Measurements from ENCODE around the gene CLEC4E.
"Not testable (repeated sequence)": the region's sequence is repeated elsewhere in the genome, so short reads cannot be mapped to it uniquely, and the experiment has no call there.

Gene CLEC4E

DNA sequence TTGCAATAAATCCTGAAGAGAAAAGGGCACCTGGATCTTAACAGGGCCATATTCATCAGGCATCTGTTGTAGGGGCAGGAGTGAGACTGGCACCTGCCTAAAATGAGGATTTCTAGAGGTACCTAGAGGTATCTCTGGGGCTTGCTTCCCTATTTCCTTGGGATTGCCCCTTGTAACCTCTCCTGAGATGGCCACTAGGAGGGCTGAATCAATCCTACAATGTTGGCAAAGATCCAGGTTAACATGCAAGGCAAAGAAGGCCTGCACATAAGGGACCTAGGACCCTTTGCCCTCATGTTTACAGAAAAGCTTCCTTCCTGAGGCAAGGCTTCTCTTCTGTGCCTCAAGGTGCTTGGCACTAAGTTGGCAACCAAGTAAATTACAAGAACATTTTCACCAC, 25.8 kb upstream of the CLEC4E start:
- H3F3A ChIP-seq (ENCODE audit: insufficient read depth, low read length) = no peaks in the 10 kb centered on the region
- no peak overlapping the region for H3K27ac ChIP-seq (ENCODE audit: low read length)
- H3K4me2 ChIP-seq (ENCODE audit: low read depth, low read length) = no peak overlapping the region
- no peaks in the 10 kb centered on the region for H3K4me1 ChIP-seq (ENCODE audit: low read length)
- no peaks in the 10 kb centered on the region for H3K9me2 ChIP-seq (replicated peaks; ENCODE audit: insufficient read depth, low read length)
- H2AFZ ChIP-seq (ENCODE audit: low read length) = no peak overlapping the region
- no peak overlapping the region for H3K9ac ChIP-seq (ENCODE audit: low read length)
- TF ChIP-seq EZH2 (optimal IDR thresholded peaks at IDR 0.05; ENCODE audit: low read depth, low read length) (no peak), EZH2phosphoT487 (IDR thresholded peaks at IDR 0.05; ENCODE audit: low read length) (no peak)
- TF ChIP-seq, protein P1, sequence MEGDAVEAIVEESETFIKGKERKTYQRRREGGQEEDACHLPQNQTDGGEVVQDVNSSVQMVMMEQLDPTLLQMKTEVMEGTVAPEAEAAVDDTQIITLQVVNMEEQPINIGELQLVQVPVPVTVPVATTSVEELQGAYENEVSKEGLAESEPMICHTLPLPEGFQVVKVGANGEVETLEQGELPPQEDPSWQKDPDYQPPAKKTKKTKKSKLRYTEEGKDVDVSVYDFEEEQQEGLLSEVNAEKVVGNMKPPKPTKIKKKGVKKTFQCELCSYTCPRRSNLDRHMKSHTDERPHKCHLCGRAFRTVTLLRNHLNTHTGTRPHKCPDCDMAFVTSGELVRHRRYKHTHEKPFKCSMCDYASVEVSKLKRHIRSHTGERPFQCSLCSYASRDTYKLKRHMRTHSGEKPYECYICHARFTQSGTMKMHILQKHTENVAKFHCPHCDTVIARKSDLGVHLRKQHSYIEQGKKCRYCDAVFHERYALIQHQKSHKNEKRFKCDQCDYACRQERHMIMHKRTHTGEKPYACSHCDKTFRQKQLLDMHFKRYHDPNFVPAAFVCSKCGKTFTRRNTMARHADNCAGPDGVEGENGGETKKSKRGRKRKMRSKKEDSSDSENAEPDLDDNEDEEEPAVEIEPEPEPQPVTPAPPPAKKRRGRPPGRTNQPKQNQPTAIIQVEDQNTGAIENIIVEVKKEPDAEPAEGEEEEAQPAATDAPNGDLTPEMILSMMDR (IDR thresholded peaks at IDR 0.05; ENCODE audit: low read length) = no peak
- no peaks in the 10 kb centered on the region for H3K27me3 ChIP-seq (replicated peaks; ENCODE audit: insufficient read depth, low read length)
- H3K9me3 ChIP-seq (replicated peaks; ENCODE audit: insufficient read depth, low read length) = no peaks in the 10 kb centered on the region
- no peak overlapping the region for H3K4me3 ChIP-seq (ENCODE audit: low read length)
- no peak for DNase-seq
- H4K20me1 ChIP-seq (ENCODE audit: insufficient read depth, low read length) = no peaks in the 10 kb centered on the region
- H3K79me2 ChIP-seq (ENCODE audit: low read length) = no peaks in the 10 kb centered on the region
- no peaks in the 10 kb centered on the region for H3K36me3 ChIP-seq (replicated peaks; ENCODE audit: insufficient read depth, low read length)

DNA sequence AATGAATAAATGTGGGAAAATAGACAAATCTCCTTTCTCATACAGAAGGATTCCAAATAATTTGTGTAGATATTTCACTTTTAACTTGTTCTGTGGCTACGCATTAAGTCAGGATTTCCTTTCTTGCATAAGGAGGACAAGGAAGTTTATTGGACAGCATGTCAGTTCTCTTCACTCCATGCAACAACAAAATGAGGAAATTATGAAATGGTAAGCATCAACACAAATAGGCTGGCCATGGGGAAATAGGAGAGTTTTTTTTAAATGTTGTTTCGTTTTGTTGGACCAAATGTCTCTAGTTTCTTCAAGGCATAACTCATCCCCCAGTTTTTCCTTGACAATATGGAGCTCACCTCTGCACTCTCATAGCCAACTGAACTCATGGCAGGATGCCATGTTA, 25.3 kb upstream of the CLEC4E start:
- not testable (repeated sequence) for H3F3A ChIP-seq (ENCODE audit: insufficient read depth, low read length); H3K36me3 ChIP-seq (replicated peaks; ENCODE audit: insufficient read depth, low read length); H3K4me3 ChIP-seq (ENCODE audit: low read length); H3K4me2 ChIP-seq (ENCODE audit: low read depth, low read length); H3K4me1 ChIP-seq (ENCODE audit: low read length); DNase-seq; H3K9me2 ChIP-seq (replicated peaks; ENCODE audit: insufficient read depth, low read length); H3K9ac ChIP-seq (ENCODE audit: low read length); H3K9me3 ChIP-seq (replicated peaks; ENCODE audit: insufficient read depth, low read length); H3K27ac ChIP-seq (ENCODE audit: low read length); H3K27me3 ChIP-seq (replicated peaks; ENCODE audit: insufficient read depth, low read length); H4K20me1 ChIP-seq (ENCODE audit: insufficient read depth, low read length); H3K79me2 ChIP-seq (ENCODE audit: low read length); H2AFZ ChIP-seq (ENCODE audit: low read length)

DNA sequence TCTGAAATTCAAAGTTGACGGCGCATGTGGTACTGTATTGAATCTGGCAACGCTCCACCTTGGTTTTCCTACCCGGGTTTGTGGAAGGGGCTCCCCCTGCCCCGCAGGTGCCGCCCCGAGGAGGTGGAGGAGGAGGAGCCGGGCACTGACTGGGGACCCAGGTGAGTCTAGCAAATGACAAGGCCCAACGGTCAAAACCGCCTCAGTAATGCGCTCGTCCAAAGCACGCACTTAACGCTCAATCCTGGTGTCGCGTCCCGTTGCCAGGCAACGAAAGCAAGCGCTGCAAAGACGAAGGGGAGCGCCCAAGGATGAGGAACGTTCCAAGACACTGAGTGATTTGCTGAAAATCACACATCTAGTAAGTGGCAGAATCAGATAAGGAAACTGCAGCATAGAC, 24.0 kb upstream of the CLEC4E start:
- Histone ChIP-seq H3K79me2 (ENCODE audit: low read length) (no peaks in the 10 kb centered on the region), H3K36me3 (replicated peaks; ENCODE audit: insufficient read depth, low read length) (no peaks in the 10 kb centered on the region), H3K4me2 (ENCODE audit: low read depth, low read length) (no peak overlapping the region), H3K4me1 (ENCODE audit: low read length) (no peaks in the 10 kb centered on the region), H3F3A (ENCODE audit: insufficient read depth, low read length) (no peaks in the 10 kb centered on the region), H3K9me2 (replicated peaks; ENCODE audit: insufficient read depth, low read length) (no peaks in the 10 kb centered on the region), H3K27me3 (replicated peaks; ENCODE audit: insufficient read depth, low read length) (no peaks in the 10 kb centered on the region), H3K9me3 (replicated peaks; ENCODE audit: insufficient read depth, low read length) (no peaks in the 10 kb centered on the region), H3K9ac (ENCODE audit: low read length) (no peak overlapping the region), H3K4me3 (ENCODE audit: low read length) (no peak overlapping the region), H4K20me1 (ENCODE audit: insufficient read depth, low read length) (no peaks in the 10 kb centered on the region), H3K27ac (ENCODE audit: low read length) (no peak overlapping the region), H2AFZ (ENCODE audit: low read length) (no peak overlapping the region)
- TF ChIP-seq, protein P1 (IDR thresholded peaks at IDR 0.05; ENCODE audit: low read length) = no peak
- TF ChIP-seq EZH2phosphoT487 (IDR thresholded peaks at IDR 0.05; ENCODE audit: low read length) (no peak), EZH2 (optimal IDR thresholded peaks at IDR 0.05; ENCODE audit: low read depth, low read length) (no peak)
- DNase-seq = no peak

DNA sequence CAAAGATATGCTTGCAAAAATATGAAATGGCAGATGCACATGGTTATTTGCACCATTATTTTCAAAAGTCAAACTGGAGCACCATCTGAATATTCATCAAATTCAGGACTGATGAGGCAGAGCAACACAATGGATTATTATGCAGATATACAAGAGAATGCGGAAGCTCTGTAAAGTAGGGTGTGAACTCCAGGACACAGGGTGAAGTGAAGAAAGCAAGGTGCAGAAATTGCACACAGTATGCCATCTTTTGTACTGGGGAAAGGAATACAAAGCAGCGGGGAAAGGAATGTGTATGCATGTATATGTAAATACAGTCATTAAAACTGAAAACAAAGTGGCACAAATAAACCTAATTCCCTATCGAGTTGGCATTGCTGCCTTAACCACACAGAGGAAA, 22.7 kb upstream of the CLEC4E start:
- H3K9ac ChIP-seq (ENCODE audit: low read length) = no peak overlapping the region
- H3K9me2 ChIP-seq (replicated peaks; ENCODE audit: insufficient read depth, low read length) = no peaks in the 10 kb centered on the region
- H3F3A ChIP-seq (ENCODE audit: insufficient read depth, low read length) = no peaks in the 10 kb centered on the region
- H2AFZ ChIP-seq (ENCODE audit: low read length) = no peak overlapping the region
- H3K9me3 ChIP-seq (replicated peaks; ENCODE audit: insufficient read depth, low read length) = no peaks in the 10 kb centered on the region
- no peak for TF ChIP-seq EZH2phosphoT487 (IDR thresholded peaks at IDR 0.05; ENCODE audit: low read length)
- TF ChIP-seq, protein P1 (IDR thresholded peaks at IDR 0.05; ENCODE audit: low read length) = no peak
- TF ChIP-seq EZH2 (optimal IDR thresholded peaks at IDR 0.05; ENCODE audit: low read depth, low read length) = no peak
- H3K4me1 ChIP-seq (ENCODE audit: low read length) = no peaks in the 10 kb centered on the region
- H3K79me2 ChIP-seq (ENCODE audit: low read length) = no peaks in the 10 kb centered on the region
- no peak for DNase-seq
- H3K27me3 ChIP-seq (replicated peaks; ENCODE audit: insufficient read depth, low read length) = no peaks in the 10 kb centered on the region
- no peak overlapping the region for H3K27ac ChIP-seq (ENCODE audit: low read length)
- no peak overlapping the region for H3K4me3 ChIP-seq (ENCODE audit: low read length)
- H3K36me3 ChIP-seq (replicated peaks; ENCODE audit: insufficient read depth, low read length) = no peaks in the 10 kb centered on the region
- no peaks in the 10 kb centered on the region for H4K20me1 ChIP-seq (ENCODE audit: insufficient read depth, low read length)
- H3K4me2 ChIP-seq (ENCODE audit: low read depth, low read length) = no peak overlapping the region

Measured in MM.1S (cell line).